GM18505 (cell line): ENCODE results near the gene LEPROT.
"Not testable (repeated sequence)": the region's sequence is repeated elsewhere in the genome, so short reads cannot be mapped to it uniquely, and the experiment has no call there.

Source experiments
- ATAC-seq: cut with Tn5 transposase; IDR thresholded peaks from one replicate; pipeline ENCODE4 v1.9.1; 2021; ENCODE audit not compliant: unreplicated experiment
- POLR2A ChIP-seq: IDR thresholded peaks from 4 replicates; pipeline ENCODE4 v1.6.1; 2011; ENCODE audit warnings: borderline replicate concordance; ENCODE audit not compliant: insufficient read depth, insufficient read length; ENCODE audit errors: extremely low read depth

The LEPROT gene

DNA sequence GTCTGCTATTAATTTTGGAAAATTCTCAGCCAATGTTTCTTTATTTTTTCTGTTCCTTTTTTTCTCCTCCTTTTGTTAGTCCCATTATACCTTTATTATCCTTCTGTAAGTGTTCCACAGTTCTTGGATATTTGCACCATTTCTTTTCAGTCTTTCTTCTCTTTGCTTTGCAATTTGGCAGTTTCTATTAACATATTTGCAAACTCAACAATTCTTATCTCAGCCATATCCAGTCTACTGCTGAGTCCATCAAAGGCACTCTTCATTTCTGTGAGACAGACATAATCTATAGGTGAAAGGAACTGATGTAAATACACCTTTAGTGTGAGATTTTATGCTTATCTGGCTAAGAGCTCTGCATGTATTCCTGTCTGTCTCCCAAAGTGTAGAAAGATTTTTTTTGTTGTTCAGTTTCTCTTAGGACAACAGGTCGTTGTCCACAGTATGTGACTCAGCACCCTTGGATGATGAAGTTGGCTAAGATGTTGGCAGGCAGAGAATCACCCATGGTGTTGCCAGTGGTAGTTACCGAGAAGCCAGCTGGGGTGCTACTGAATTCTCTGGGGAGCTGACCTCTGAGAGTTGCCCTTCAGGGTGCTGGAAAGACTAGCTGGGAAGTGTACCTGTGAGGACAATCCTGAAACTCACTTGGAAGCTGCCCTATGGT is 38.4 kb downstream of the LEPROT start:
- no peak for ATAC-seq

DNA sequence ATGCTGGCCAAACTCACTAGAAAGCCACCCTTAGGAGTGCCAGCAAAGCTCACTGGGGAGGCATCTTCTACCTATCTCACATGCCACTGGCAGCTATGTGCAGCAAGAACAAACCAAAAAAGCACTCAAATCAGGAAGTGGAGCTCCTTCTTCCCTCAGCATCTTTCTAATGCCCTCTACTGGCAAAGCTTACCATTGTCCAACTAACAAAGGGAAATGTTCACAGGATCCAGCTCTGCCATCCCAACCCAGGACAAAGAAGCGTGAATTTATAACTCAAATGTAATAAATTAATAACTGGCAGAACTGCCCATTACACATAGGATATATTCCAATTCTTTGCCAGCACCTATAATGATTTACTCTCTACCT is 38.9 kb downstream of the LEPROT start:
- no peak for ATAC-seq
- no peak for TF ChIP-seq POLR2A

More for the DNA sequence above, 38.4 kb downstream of the LEPROT start:
- no peak for TF ChIP-seq POLR2A

DNA sequence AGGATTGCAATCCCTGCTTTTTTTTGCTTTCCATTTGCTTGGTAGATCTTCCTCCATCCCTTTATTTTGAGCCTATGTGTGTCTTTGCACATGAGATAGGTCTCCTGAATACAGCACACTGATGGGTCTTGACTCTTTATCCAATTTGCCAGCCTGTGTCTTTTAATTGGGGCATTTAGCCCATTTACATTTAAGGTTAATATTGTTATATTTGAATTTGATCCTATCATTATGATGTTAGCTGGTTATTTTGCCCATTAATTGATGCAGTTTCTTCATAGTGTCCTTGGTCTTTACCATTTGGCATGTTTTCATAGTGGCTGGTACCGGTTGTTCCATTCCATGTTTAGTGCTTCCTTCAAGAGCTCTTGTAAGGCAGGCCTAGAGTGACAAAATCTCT is 45.4 kb downstream of the LEPROT start:
- ATAC-seq: not testable (repeated sequence)

DNA sequence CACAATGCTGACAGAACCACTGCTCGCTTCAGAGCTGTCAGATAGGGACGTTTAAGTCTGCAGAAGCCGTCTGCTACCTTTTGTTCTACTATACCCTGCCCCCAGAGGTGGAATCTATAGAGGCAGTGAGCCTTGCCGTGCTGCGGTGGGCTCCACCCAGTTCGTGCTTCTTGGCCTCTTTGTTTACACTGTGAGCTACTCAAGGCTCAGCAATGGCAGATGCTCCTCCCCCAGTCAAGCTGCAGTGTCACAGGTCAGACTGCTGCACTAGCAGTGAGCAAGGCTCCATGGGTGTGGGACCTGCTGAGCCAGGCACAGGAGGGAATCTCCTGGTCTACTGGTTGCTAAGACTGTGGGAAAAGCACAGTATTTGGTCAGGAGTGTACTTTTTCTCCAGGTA is 47.1 kb downstream of the LEPROT start:
- ATAC-seq: no peak
- no peak for TF ChIP-seq POLR2A

DNA sequence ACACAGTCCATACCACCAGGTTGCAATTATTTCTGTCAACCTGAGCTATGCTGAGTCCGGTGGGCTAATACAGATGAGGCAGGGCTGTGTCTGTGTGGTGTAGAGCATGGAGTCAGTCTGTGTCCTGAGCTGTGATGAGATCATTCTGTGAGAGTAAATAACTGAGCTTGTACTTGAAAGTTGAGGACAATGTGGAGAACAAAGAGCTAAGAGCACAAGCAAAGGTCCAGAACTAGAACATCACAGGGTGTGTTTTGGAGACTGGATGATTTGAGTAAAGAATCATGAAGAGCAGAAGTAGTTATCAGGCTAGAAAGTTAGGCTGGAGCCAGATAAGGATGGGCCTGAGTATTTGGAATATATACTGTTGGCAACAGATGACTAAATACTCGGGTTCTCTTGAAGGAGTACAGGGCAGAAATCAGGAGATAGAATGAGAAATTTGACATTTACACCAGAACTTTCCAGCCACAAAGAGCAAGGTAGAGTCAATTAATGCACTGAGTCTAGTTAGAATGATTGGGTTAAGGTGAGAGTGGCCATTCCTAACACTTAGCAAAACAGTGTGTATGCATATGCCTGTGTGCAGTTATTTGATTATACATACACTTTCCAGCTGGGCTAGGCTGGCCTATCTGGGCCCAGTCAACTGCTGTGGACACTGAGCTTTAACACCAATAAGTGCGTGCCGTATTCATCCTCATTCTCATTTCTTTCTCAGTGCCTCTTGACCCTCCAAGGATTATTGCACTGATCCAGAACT is 48.8 kb downstream of the LEPROT start:
- ATAC-seq: no peak
- no peak for TF ChIP-seq POLR2A

DNA sequence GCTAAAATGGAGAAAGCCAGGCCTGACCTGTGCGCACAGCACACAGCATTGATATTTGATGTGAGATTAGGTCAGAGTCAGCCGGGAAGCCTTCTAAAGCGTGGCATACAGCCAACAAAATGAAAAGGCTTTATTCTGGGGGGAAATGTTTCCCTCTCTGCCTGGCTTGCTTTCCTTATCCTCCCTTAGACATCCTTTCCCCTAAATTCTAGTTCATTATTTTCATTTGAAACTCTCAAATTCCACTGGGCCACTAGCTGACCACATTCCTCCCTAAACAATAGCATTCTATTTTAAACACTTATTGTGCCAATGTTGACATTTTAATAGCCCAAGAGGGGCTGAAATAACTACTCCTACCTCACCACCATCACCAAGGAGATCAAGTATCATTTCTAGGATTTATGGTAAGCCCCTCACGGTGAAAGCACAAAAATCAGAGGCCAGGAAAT is 49.4 kb downstream of the LEPROT start:
- no peak for TF ChIP-seq POLR2A
- ATAC-seq: no peak

DNA sequence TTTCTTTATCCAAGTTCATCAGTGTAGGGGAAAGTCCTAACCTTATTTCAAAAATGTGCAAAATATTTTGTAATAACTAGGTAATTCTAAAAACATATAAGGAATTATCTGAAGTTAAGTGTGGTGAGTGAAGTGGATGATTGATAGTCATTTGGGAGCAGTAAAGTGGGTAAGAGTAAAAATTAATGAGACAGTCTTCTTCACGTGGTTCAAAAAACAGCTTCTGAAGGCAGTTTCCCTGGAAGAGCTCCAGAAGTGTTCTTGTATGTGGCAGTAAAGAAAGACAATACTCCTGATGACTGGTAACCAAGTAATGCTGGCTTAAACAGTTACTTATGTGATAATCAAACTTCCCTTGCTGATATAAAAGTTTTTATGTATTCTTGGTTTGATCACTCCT is 50.3 kb downstream of the LEPROT start:
- ATAC-seq: no peak
- TF ChIP-seq POLR2A: no peak

DNA sequence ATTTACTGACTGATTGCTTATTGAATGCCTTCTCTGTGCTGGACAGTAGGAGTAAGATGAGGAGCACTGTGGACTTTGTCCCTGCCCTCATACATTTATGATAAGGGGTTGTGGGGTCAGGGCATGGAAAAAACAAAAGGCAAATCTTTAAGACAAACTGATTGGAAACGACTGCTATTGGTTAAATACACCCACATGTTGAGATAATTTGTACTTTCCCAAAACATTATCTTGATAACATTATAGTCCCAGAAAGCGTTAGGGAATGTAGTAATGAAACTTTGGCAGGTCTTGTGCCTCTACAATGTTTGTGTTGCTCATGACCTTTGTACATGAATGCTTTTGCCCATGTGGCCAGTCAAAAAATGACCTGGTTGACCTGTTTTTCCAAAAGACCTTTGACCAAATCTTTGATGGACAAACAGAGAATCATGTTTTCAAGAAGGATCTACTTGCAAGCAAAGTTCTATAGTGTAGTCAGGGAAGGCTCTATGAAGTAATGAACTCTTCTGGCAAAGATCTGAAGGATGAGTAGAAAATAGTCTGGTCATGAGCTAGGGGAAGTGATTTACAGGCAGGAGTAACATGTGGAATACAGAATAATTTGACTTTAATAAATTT is 50.9 kb downstream of the LEPROT start:
- ATAC-seq: no peak
- TF ChIP-seq POLR2A: no peak

DNA sequence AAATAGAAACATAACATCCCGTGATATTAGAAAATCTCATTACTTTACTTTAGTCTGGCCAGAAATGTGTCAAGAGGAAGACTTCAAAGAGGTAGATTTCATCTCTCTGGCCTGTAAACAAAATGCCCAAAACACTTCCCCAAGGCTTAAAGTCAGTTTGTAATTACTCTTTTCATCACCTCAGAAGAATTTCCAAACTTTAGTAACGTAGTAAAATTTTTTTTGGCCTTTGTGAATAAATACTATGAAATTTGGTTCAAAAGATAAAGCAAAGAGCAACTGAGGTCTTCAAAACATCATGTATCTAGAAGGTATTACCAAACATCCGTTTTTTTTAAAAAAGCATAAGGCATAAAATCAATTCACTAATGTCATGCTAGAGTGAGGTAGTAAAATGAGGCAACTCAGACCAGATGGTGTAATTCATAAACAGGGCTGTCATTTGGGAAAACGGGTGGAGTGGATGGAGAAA is 51.4 kb downstream of the LEPROT start:
- no peak for ATAC-seq

DNA sequence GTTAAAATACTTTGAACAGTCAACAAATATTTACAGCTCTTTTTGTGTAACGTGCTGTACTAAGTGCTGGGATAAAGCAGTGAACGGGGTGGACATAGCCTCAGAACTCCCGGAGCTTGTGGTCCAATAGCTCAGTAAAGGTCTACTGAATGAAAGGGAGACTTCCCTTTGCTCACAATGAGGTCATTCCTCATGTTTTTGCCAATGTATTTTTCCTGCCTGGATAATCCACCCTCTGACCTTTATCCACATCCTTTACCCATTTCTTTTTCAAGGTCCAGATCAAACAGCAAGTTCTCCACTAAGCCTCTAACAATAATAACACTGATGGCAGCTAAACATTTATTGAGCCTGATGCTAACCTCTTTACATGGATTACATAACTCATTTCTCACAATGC is 55.9 kb downstream of the LEPROT start:
- ATAC-seq: no peak
- no peak for TF ChIP-seq POLR2A

More for the DNA sequence above, 51.4 kb downstream of the LEPROT start:
- TF ChIP-seq POLR2A: no peak

DNA sequence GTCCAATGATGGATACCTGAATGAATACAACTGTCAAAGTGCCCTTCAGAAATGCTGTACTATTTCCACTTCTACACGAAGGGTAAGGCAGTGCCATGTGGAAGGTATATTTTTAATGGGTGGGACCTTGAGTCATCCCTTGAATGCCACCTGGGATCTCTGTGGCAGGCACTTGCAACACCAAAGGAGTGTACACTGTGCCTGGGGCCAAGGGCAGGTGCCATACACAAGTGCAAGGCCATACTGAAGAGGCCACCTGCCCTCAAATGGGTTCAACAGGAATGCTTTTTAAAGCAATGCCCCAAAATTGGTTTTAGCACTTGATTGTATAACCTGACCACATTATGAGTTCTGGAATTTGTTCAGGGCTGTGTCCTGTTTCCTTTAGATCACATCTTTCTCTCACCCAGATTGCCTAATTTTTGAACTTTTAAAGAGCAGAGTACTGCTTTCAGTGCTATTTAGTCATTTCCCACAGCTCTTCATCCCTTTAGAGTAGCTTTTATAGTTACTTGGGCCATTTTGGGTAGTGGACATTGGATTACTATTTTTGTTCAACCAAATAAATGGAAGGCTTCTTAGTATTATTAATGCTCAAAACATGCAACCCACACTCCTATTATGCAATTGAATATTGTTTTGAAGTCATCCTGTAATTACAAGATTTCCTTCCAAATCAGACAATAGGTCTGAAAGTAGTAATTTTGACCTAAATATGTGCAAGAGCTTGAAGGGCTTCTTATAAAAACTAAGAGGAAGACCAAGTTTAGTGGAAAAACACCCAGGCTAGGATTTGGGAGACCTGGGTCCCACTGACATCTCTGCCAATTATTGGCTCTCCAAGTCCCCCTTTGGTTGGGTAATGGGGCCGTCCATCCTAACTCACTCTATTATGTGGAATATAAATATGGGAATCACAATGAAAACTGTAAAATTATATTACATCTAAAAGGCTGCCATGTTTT is 57.2 kb downstream of the LEPROT start:
- no peak for TF ChIP-seq POLR2A
- ATAC-seq: no peak

DNA sequence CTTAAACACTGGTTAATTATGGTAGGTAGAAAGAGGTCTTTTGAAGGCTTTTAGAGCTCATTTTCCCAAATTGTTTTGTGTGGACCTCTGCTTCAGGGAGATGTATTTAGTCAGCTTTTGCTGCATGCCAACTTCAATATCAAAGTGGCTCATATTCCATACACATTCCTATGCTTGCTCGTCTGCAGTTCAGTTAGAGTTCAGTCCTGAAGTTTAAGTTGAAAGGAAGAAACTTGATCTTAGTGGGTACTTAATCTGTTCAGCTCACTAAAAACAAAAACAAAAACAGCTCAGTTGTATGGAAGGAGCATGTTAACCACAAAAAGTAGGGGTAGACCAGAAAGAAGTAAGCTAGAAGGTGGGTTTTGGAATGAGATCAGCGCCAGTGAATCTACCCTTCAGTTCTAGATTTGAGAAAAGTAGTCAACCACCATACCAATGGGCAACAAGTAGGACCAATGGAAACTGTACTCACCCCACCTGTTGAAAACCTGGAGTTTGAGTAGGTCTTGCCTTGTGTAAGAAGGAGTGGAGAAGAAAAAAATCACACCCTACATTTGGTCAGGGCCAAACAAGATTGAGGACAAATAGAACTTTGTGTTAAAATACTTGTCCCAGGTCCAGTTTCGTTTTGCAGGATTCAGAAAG is 58.0 kb downstream of the LEPROT start:
- ATAC-seq: no peak

More for the DNA sequence above, 58.0 kb downstream of the LEPROT start:
- TF ChIP-seq POLR2A: no peak
